DND-41 (cell line): ENCODE results near the gene LRRC43.
A peak's percentile ranks its signal among the peaks of the same experiment; 100 is the strongest.

Experiments used
- ATAC-seq: fragments of 200-7000 bp; cut with Tn5 transposase; 3 replicates; pipeline ENCODE4 v1.9.1; 2021; ENCODE audit warnings: low read depth; ENCODE audit not compliant: insufficient read depth
- DNase-seq: peaks from one replicate; pipeline ENCODE4 v3.0.0-alpha.2; 2020
- H2AFZ ChIP-seq: 2 replicates; pipeline ENCODE4 v1.6.0; 2012; ENCODE audit warnings: low read depth, low read length
- H3K27ac ChIP-seq: 2 replicates; pipeline ENCODE4 v1.5.1; 2012; ENCODE audit warnings: low read length, inconsistent platforms
- H3K27me3 ChIP-seq: fragments of 200-600 bp; sonication (generic); 2 replicates; pipeline ENCODE4 v1.6.0; 2012; ENCODE audit warnings: low read length, mild to moderate bottlenecking, inconsistent platforms; ENCODE audit not compliant: insufficient read depth, poor library complexity
- H3K36me3 ChIP-seq: 2 replicates; pipeline ENCODE4 v1.5.1; 2012; ENCODE audit warnings: low read length, inconsistent platforms; ENCODE audit not compliant: insufficient read depth
- H3K4me1 ChIP-seq: 2 replicates; pipeline ENCODE4 v1.5.1; 2012; ENCODE audit warnings: mild to moderate bottlenecking, low read length; ENCODE audit not compliant: insufficient read depth
- H3K4me2 ChIP-seq: 2 replicates; pipeline ENCODE4 v1.6.0; 2012; ENCODE audit warnings: mild to moderate bottlenecking, moderate library complexity, low read length, inconsistent platforms; ENCODE audit not compliant: insufficient read depth
- H3K4me3 ChIP-seq, 2 experiments: fragments of 200-600 bp in 1 of 2; shearing (Covaris generic) in 1 of 2; 2 replicates each; pipeline ENCODE4 v1.5.1; 2012 to 2016; ENCODE audit warnings: inconsistent platforms in 2 of 2, low read length in 2 of 2, mild to moderate bottlenecking in 2 of 2, low read depth in 1 of 2, moderate library complexity in 1 of 2
- H3K79me2 ChIP-seq: 2 replicates; pipeline ENCODE4 v1.6.0; 2012; ENCODE audit warnings: low read length, inconsistent platforms; ENCODE audit not compliant: insufficient read depth
- H3K9ac ChIP-seq: 2 replicates; pipeline ENCODE4 v1.6.0; 2012; ENCODE audit warnings: low read depth, mild to moderate bottlenecking, inconsistent platforms, low read length, moderate library complexity
- H3K9me3 ChIP-seq: 2 replicates; pipeline ENCODE4 v1.5.1; 2012; ENCODE audit warnings: low read length, moderate library complexity, mild to moderate bottlenecking, inconsistent platforms; ENCODE audit not compliant: insufficient read depth, severe bottlenecking
- H4K20me1 ChIP-seq: 2 replicates; pipeline ENCODE4 v1.6.0; 2012; ENCODE audit warnings: low read length; ENCODE audit not compliant: insufficient read depth
- CTCF ChIP-seq: IDR thresholded peaks from 2 replicates; pipeline ENCODE4 v1.5.1; 2012; ENCODE audit warnings: borderline replicate concordance, low read length, moderate library complexity, mild to moderate bottlenecking; ENCODE audit not compliant: poor library complexity, severe bottlenecking; ENCODE audit errors: extremely low read depth
- EZH2 ChIP-seq: IDR thresholded peaks from 3 replicates; pipeline ENCODE4 v1.6.1; 2012; ENCODE audit warnings: borderline replicate concordance, low read depth, mild to moderate bottlenecking, moderate library complexity, low read length, inconsistent platforms; ENCODE audit not compliant: severe bottlenecking

The LRRC43 gene

GRCh38 chr12:122205053-122205925, 22.4 kb downstream of the LRRC43 start:
- TF ChIP-seq CTCF: no peak
- no peak for TF ChIP-seq EZH2
- Histone ChIP-seq H4K20me1 (peaks cover 8% of the 10 kb centered on the region; the same call in 1 of the 2 replicates), H3K27me3 (no peaks in the 10 kb centered on the region), H2AFZ (no peak overlapping the region), H3K79me2 (no peaks in the 10 kb centered on the region), H3K9ac (no peak overlapping the region), H3K36me3 (peaks cover 31% of the 10 kb centered on the region), H3K27ac (no peak overlapping the region), H3K9me3 (no peaks in the 10 kb centered on the region), H3K4me2 (no peak overlapping the region), H3K4me3 (no peak overlapping the region), H3K4me1 (no peaks in the 10 kb centered on the region)
- DNase-seq: no peak
- ATAC-seq: peak; percentile 34; the same call in 1 of the 3 replicates

GRCh38 chr12:122206111-122206881, 23.4 kb downstream of the LRRC43 start:
- TF ChIP-seq CTCF (no peak), EZH2 (no peak)
- H3K27ac ChIP-seq: no peak overlapping the region
- H2AFZ ChIP-seq: no peak overlapping the region
- peaks cover 8% of the 10 kb centered on the region; the same call in 1 of the 2 replicates for H4K20me1 ChIP-seq
- H3K9ac ChIP-seq: no peak overlapping the region
- no peak overlapping the region for H3K4me2 ChIP-seq
- H3K4me1 ChIP-seq: no peaks in the 10 kb centered on the region
- ATAC-seq (peak; percentile 38; the same call in 1 of the 3 replicates), DNase-seq (no peak)
- no peak overlapping the region for H3K4me3 ChIP-seq
- H3K9me3 ChIP-seq: no peaks in the 10 kb centered on the region
- H3K79me2 ChIP-seq: no peaks in the 10 kb centered on the region
- no peaks in the 10 kb centered on the region for H3K27me3 ChIP-seq
- H3K36me3 ChIP-seq: peaks cover 34% of the 10 kb centered on the region

- ATAC-seq: no peak
- H3K4me2 ChIP-seq: no peak overlapping the region
- H3K36me3 ChIP-seq: peaks cover 41% of the 10 kb centered on the region
- H2AFZ ChIP-seq: no peak overlapping the region
- H3K27ac ChIP-seq: no peak overlapping the region
- H3K4me3 ChIP-seq: no peak overlapping the region
- H4K20me1 ChIP-seq: peaks cover 8% of the 10 kb centered on the region; the same call in 1 of the 2 replicates
- no peaks in the 10 kb centered on the region for H3K9me3 ChIP-seq
- TF ChIP-seq EZH2 (no peak), CTCF (no peak)
- H3K4me1 ChIP-seq: no peaks in the 10 kb centered on the region
- H3K79me2 ChIP-seq: no peaks in the 10 kb centered on the region
- no peak for DNase-seq
- H3K27me3 ChIP-seq: no peaks in the 10 kb centered on the region
- no peak overlapping the region for H3K9ac ChIP-seq
Observed at GRCh38 chr12:122206976-122207375, 24.1 kb downstream of the LRRC43 start.
